Effector CD8-positive, alpha-beta T cell (primary cell): ENCODE measurements around the gene MBD5.
"Not testable (repeated sequence)": the region's sequence is repeated elsewhere in the genome, so short reads cannot be mapped to it uniquely, and the experiment has no call there.

Experiments used
- DNase-seq: peaks from one replicate; lab custom pipeline; 2025; lab: John Stamatoyannopoulos, UW

Gene MBD5

GRCh38 chr2:148523315-148523714 lies 502.4 kb downstream of the MBD5 start:
- no peak for DNase-seq

DNA sequence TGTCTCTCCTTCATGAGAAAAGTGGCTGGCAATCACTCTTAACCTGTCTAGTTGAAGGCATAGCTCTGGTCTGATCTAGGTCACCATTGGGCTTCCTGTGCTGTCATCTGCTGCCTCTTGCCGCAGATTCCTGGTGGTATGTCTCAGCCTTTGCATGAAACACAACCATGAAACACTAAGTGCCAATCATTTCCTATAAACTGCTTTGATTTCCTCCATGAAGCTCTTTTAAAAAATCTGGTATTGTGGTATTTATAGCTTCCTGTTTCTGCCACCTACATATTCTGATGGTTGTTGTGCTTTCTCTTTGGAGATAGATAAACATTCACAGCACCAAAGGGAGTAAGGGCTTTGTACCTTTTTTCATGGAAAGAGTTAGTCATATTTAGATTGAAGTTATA lies 503.6 kb downstream of the MBD5 start:
- DNase-seq, result peak; percentile 10

- no peak for DNase-seq
These were observed 504.2 kb downstream of the MBD5 start for GRCh38 chr2:148525130-148525529.

- no peak for DNase-seq
These were observed 505.8 kb downstream of the MBD5 start for GRCh38 chr2:148526509-148527346.

DNA sequence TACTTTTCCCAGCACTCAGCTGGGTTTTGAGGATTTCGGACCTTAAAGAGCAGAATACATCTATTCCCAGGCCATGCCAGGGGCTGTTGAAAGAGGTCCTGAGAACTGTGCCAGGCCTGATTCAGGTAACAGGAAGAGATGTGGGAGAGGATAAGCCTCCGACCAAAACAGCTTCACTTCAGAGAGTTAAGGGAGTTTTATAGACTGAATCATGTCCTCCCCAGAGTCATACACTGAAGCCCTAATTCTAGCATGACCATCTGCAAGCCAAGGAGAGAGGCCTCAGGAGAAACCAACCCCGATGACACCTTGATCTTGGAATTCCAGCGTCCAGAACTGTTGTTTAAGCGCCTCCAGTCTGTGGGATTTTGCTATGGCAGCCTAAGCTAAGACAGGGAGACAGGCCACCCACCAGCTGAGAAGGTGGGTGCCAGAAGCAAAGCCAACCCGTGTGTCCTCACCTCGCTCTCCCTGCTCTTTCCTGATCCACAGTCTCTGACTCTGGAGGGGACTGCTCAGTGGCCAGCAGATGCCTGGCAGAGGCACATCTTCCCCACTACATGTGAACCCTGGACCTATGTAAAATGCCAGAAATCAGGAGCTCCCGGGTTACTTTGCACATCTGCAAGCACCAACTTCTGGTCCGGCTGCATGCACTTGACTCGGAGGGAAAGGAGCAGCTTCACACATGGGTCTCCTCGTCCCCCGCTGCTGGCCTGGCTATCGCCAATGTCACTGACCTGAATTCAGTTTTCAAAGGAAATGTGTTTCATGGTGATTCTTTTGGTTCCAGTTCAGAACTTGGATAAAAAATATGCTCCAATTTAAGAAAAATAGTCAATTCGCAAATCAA lies 506.8 kb downstream of the MBD5 start:
- DNase-seq, result no peak

DNA sequence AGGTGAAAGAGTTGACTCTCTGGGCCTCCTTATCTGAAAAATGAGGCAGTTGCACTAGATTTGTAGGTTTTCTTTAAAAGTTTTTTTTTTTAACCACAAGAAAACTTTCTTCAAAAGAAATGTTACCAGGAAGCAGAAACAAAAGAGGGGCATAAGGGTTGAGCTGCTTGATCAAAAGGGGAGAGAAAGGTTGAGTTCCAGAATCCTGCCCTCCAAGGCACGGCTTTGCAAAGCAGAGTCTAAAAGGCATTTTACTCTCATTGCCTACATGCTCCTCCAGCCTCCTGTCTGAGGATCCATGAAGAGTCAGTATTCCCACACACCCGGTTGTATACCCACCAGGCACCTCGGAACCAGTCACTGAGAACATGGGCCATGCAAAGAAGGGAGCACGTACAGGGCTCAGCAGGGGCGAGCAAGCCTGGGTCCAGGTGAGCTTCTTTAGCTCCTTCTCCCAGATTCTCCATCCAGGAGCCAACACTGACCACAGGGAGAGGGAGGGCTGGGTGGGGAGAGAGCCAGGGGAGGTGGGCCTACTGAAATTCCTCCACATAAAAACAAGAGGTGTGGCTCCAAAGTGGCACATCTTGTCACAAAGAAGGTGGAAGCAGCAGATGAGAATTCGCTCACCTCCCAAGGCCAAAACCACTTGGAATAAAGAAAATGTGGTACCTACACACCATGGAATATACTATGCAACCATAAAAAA lies 507.6 kb downstream of the MBD5 start:
- no peak for DNase-seq

DNA sequence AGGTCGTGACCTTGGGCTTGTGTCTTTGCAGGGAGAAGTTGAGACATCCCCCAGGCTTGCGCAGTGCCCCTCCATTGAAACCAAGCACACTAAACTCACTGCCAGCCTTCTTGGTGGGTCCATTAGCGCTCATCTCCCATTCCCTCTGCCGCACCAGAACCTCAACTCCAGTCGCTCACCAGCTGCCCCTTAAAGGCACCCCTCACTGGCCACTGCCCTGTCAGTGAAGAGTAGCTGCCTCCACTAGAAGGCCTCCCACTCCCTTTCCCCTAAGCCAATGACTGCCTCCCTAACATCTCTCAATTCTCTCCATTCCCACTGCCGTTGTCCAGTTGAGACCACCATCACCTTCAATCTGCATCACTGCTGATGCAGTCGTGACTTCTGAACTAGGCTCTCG lies 508.9 kb downstream of the MBD5 start:
- DNase-seq, result no peak

GRCh38 chr2:148530350-148530749 lies 509.5 kb downstream of the MBD5 start:
- DNase-seq, result no peak

GRCh38 chr2:148531235-148531634 lies 510.3 kb downstream of the MBD5 start:
- no peak for DNase-seq

- no peak for DNase-seq
These were observed 511.0 kb downstream of the MBD5 start for GRCh38 chr2:148531669-148532428.

DNA sequence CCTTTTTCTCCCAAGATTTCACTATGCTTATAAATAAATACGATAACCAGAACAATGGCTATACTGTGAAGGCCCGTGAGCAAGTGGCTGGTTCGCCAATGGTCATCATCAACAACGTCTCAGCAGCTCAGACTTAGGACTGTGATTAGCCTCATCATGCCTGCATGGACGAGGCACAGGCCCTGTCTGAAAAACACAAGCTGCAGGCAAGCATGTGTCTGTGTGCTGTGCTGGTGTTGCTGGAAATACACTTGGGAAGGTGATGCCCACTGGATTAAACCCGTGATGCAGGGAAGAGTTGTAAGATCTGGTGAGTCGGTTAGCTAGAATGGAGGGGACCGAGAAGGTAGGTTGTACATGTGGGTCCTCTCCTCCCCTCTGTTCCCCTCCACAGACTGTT lies 512.1 kb downstream of the MBD5 start:
- no peak for DNase-seq

GRCh38 chr2:148533685-148534084 lies 512.8 kb downstream of the MBD5 start:
- DNase-seq, result no peak

DNA sequence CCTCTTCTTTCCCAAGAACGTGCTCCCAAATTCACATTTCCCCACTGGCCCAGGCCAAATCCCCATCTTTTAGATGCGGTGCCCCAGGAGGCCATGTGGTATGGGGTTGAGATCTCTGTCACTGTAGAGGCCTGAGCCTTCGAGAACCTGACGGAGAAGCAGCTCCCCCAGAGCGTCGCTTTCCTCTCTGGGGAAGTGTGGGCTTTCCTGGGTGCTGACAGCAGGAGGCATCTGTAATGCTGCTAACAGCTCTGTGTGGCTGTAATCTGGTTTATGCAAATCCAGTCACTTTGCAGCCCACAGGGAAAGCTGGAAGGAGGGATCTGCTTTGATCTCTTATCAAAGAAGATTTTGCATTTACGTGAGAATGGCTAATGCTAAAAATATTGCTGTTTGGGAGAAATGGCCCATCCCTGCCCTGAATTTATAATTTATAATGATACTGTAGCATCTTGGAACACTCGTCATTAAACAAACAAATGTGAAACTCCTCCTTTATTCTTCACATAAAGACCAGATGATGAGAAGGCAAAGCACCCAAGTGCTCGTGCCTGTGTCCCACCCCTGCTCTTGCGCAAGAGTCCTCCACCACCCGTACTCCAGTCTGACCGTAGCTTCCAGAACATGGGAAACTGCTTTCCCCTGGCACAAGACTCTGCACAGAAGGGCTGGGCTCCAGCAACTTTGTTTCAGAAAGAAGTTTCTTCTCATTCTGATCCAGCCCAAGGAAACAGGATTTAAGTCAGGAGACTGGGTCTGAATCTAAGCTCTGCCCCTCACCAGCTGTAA lies 513.7 kb downstream of the MBD5 start:
- no peak for DNase-seq

DNA sequence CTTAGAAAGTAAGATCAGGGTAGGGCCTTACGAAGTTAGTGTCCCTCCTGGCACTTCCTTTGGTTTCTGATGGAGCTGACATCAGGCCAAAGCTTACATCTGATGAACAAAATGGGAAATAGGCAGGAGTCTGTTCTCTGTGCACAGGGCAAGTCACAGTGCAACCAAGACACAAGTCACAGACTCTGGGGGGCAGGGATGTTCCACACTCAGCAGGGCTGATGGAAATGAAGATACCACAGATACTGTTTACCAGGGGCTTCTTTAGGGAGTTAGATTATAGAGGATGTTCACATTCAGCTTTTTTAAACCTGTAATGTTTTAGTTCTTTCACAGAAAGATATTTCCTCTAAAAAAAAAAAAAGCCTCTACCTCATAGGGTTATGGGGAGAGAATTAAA lies 517.5 kb downstream of the MBD5 start:
- DNase-seq, result no peak

DNA sequence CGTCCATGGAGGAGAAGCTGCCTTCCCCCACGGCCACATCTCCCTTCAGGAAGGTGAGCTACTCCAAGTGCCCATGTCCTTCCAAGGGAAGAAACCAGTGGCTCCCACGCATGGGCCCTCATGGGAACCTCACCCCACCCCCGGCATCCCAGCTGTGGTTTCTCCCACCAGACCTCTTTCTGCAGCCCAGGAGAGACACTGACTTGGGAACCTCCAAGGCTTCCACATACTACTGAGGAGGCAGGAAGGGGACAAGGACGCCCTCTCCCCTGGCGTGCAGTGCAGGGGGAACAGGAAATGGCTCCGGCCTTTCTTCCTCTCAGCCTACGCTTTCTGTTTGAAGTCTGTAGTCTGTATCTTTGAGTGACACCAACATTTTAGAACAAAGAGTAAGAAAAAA lies 519.1 kb downstream of the MBD5 start:
- DNase-seq, result no peak

DNA sequence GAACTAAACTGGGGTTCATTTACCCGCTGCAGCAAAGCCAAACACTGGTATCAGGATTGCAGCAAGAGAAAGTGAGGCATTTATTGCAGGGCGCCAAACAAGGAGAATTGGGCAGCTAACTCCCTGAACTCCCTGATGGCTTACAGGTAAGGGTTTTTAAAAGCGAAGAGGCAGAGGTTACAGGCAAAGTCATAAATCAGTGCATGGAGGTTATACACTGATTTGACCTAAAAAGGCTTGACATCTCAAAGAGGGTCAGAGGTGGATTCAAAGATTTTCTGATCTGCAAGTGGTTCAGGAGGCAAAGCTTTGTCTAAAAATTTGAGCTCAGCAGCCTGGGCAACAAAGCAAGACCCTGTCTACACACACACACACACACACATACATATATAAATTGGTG lies 520.9 kb downstream of the MBD5 start:
- DNase-seq, result no peak

GRCh38 chr2:148542614-148543013 lies 521.7 kb downstream of the MBD5 start:
- DNase-seq, result no peak

- not testable (repeated sequence) for DNase-seq
These were observed 522.2 kb downstream of the MBD5 start for GRCh38 chr2:148543088-148543540.

GRCh38 chr2:148545390-148546256 lies 524.7 kb downstream of the MBD5 start:
- no peak for DNase-seq

DNA sequence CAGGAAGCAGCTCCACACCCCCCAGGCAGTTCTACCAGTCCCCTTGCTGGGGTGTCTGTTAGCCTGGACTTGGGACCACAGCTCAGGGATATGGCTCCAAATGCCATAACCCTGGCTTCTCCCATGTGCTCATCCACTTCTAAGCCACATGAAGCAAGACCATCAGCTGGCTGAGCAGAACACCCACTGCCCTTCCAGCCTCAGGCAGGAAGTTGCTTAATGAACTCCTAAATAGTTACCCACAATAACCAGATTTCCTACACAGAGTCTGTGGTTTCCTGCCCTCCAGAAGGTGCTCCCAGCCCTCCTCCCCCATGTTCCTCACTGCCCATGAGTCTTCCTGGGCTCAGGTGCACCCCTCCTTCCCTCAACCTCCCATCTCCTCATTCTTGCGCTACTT lies 525.4 kb downstream of the MBD5 start:
- DNase-seq, result no peak
